TTC549 (cell line): Measurements from ENCODE around the gene RAB15.
"Not testable (repeated sequence)": the region's sequence is repeated elsewhere in the genome, so short reads cannot be mapped to it uniquely, and the experiment has no call there.

Experiments
- FAIRE-seq: peaks from 2 replicates; lab custom pipeline; 2012; peaks lifted over from hg19 to GRCh38; lab: Jason Lieb, UNC

The RAB15 gene

GRCh38 chr14:64937171-64937820 is 34.8 kb downstream of the RAB15 start:
- FAIRE-seq, result no peak

DNA sequence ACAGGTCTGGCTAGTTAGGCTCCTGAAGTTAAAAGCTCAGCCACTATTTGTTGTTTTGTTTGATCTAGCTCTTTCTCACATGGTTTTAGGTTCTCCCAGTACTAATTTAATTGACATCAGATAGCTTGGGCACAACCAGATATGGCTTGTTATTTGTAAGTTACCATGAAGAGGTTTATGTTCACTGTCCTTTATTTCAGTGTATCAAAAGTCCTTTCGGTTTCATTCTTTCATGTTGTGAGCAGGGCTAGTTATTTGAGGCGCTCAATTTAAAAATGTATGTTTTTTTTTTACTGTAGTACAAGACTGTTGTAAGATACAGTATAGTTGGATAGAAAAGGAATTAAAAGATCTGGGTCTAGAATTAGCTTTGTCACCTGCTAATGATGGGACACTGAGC is 36.6 kb downstream of the RAB15 start:
- no peak for FAIRE-seq

DNA sequence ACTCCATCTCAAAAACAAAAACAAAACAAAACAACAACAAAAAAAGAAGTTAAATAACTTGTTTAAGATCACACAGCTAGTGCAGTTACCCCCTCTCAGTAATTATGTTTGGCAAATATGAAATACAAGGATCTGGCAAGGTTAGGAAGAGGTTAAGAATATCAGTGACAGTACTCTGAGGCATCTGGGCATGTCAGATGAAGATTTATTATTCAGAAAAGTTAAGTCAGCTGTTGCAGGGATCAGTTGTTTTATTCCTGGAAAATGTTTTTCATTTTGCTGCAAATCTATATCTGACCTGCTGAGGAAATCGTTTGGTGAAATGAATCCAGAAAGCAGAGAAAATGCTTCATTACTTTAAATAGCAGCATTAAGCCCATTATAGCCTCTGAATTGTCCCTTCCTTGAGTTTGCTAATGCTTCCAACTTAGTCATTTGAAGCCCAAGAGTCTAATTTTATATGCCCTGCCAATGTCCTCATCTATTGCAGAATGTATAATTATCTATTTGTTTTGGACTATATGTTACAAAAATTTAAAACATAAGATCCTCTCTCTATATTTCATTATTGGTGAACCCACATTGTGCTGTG is 37.7 kb downstream of the RAB15 start:
- no peak for FAIRE-seq

GRCh38 chr14:64932231-64932630 is 39.9 kb downstream of the RAB15 start:
- no peak for FAIRE-seq

DNA sequence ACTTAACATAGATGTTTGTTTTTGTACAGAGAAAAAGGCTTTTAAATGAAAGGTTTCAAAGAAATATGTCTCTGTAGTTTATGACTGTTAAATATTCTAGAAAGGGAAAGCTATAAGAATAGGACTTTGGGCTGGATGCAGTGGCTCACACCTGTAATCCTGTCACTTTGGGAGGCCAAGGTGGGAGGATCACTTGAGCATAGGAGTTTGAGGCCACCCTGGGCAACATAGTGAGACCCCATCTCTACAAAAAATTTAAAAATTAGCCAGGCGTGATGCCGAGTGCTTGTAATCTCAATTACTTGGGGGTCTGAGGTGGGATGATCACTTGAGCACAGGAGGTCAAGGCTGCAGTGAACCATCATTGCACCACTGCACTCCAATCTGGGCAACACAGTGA is 41.0 kb downstream of the RAB15 start:
- no peak for FAIRE-seq

DNA sequence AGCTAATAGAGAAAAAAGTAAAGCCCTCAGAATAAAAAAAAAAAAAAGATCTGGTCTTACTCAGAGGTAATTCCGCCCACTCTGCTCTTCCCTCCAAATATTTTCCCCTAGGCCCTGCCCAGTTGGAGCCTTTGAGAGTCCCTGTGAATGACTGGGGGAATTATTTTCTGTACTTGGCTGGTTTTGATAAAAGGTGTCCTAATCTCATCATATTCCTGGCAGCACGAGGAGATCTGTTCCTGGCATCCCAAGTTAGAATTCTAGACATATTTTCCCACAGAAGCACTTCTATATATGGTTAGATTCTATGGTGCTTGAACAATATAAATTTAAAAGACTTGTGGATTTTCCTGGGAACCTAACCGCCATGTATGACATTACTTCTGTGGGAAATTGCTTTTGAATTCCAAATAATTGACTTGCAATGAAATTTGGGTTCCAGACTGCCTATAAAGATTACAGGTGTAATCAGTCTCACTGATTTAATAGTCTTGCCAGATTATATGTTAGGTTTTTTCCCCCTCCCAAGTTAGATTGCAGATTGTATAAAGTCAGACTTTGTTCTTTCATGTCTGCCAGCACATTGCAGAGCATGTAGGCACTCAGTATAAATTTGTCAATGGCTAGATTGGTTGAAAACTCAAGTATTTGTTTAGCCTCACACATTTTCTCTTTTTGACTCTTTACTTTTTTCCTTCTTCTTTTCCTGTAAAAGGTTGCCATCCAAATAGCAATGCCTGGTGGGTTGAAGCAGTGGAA is 41.9 kb downstream of the RAB15 start:
- FAIRE-seq, result no peak

GRCh38 chr14:64929014-64929359 is 43.1 kb downstream of the RAB15 start:
- FAIRE-seq, result no peak

DNA sequence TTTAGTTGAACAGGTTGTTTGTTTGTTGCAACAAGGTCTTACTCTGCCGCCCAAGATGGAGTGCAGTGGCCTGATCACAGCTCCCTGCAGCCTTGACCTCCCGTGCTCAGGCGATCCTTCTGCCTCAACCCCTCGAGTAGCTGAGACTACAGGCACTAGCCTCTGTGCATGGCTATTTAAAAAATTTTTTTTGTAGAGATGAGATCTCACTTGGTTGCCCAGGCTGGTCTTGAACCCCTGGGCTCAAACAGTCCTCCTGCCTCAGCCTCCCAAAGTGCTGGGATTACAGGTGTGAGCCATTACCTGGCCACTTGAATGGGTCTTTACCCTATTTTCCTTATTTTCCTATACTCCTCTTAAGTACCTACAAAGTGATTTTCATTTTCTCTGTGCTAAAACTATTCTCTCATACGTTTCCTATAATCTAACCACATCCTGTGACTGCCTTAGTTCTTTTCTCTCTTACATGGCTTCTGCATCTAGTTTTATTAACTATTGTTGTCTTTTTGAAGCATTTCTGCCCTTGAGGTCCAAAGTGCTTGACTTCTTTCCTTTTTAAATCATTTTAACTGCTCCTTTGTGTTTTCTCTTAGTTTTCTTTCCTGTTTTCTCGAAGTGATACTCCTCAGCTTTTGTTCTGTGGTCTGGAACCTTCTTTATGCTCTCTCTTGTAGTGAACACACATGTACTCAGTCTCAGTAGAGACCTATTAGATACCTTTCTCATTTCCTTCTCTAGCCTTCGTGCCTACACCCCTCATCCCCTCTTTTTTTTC is 43.7 kb downstream of the RAB15 start:
- FAIRE-seq, result no peak

DNA sequence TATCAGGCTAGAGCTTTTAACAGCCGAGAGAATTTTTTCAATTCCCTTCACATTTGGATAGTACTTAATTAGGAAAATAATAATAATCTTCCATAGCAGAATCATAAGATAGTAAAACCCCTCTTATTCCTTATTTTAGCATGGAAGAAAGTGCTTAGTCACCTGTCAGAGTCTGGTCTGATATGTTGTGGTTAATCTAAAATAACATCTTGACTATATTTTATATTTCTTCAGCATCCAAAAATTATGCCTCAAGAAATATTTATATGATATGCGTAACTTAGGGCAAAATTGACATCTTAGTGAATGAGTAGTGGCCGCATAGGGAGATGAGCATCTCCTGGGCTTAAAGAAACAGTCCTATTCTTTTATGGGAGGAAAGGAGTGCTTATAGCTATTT is 45.1 kb downstream of the RAB15 start:
- FAIRE-seq, result no peak

- FAIRE-seq, result no peak
Observed at GRCh38 chr14:64926398-64926995, 45.6 kb downstream of the RAB15 start.

DNA sequence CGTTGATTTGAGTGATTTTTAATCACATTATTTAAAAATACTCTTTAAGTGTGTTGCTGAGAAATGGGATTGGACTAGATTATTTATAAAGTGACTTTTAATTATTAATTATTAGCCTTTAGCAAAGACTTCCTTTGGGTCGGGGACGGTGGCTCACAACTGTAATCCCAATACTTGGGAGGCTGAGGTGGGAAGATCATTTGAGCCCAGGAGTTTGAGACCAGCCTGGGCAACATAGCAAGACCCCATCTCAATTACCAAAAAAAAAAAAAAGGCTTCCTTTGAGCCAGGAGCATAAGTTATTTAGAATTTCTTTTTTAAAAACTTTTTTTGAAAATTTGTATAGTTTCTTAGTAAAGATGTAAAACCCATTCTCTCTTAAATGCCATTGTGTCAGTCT is 49.1 kb downstream of the RAB15 start:
- FAIRE-seq, result no peak

DNA sequence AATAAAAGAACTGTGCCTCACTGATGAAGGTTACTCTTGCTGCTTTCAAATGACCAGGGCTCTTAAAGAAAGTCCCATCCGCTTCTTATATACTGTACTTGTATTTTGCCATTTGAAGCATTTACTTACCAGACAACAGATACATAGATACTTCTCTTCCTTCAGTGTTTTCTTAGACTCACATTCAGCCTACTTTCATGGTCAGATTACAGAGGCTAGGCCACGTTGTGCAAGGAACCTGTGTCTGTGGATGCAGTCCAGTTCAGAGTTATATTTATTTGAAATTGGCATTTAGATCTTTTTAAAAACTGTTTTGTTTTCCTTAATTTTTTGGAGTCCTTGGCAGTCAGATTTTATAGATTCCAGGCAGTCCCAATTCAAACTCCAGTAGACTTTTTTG is 51.7 kb downstream of the RAB15 start:
- no peak for FAIRE-seq

- no peak for FAIRE-seq
Observed at GRCh38 chr14:64919618-64920017, 52.5 kb downstream of the RAB15 start.

- no peak for FAIRE-seq
Observed at GRCh38 chr14:64919215-64919614, 52.9 kb downstream of the RAB15 start.

GRCh38 chr14:64918216-64918615 is 53.9 kb downstream of the RAB15 start:
- no peak for FAIRE-seq

DNA sequence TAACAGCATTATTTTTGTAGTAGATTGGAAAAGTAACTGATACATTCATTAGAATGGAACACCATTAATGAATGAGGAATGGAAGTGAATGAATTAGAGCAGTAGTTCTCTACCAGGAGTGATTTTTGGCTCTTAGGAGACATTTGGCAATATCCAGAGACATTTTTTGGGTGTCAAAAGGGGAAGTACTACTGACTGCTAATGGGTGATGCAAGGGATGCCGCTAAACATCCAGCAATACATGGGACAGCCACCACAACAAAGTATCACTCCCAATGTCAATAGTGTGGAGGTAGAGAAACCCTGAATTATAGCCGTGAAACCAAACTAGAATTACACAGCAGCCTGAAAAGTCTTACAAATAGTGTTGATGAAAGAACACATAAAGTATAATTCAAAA is 56.3 kb downstream of the RAB15 start:
- FAIRE-seq, result no peak

- no peak for FAIRE-seq
Observed at GRCh38 chr14:64915029-64915424, 57.1 kb downstream of the RAB15 start.

GRCh38 chr14:64914237-64915028 is 57.7 kb downstream of the RAB15 start, which contains the start of gene CHURC1:
Gene CHURC1 (plus strand): TSS chr14:64914455. CDS start chr14:64914496, 41 bp downstream.
- FAIRE-seq, result peak; percentile 81

GRCh38 chr14:64913477-64913876 is 58.7 kb downstream of the RAB15 start:
- FAIRE-seq, result not testable (repeated sequence)

GRCh38 chr14:64912261-64912660 is 59.9 kb downstream of the RAB15 start:
- no peak for FAIRE-seq

GRCh38 chr14:64910847-64911495 is 61.2 kb downstream of the RAB15 start:
- peak; percentile 52 for FAIRE-seq
